ENCODE measurements around the gene SGCD.

SGCD gene

GRCh38 chr5:156699147-156699546, 372.2 kb downstream of the SGCD start:
- no peaks in the 10 kb centered on the region for H3K79me2 ChIP-seq
- no peaks in the 10 kb centered on the region for H3K9me3 ChIP-seq (ENCODE audit: control insufficient read depth, low read length)
- peaks cover 5% of the 10 kb centered on the region for H3K4me1 ChIP-seq
- H3K27ac ChIP-seq = no peak overlapping the region
- no peak overlapping the region for H2AFZ ChIP-seq
- TF ChIP-seq, protein P1, sequence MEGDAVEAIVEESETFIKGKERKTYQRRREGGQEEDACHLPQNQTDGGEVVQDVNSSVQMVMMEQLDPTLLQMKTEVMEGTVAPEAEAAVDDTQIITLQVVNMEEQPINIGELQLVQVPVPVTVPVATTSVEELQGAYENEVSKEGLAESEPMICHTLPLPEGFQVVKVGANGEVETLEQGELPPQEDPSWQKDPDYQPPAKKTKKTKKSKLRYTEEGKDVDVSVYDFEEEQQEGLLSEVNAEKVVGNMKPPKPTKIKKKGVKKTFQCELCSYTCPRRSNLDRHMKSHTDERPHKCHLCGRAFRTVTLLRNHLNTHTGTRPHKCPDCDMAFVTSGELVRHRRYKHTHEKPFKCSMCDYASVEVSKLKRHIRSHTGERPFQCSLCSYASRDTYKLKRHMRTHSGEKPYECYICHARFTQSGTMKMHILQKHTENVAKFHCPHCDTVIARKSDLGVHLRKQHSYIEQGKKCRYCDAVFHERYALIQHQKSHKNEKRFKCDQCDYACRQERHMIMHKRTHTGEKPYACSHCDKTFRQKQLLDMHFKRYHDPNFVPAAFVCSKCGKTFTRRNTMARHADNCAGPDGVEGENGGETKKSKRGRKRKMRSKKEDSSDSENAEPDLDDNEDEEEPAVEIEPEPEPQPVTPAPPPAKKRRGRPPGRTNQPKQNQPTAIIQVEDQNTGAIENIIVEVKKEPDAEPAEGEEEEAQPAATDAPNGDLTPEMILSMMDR (IDR thresholded peaks at IDR 0.05) = no peak
- H3K4me2 ChIP-seq (ENCODE audit: low read length) = no peak overlapping the region
- H3K9ac ChIP-seq = no peak overlapping the region
- H3K36me3 ChIP-seq (ENCODE audit: control insufficient read depth, insufficient read depth, low read length) = no peaks in the 10 kb centered on the region
- no peaks in the 10 kb centered on the region for H3K27me3 ChIP-seq (ENCODE audit: control insufficient read depth, insufficient read depth, low read length)
- no peak overlapping the region for H3K4me3 ChIP-seq (ENCODE audit: low read depth, low read length)

GRCh38 chr5:156704139-156704538, 377.2 kb downstream of the SGCD start:
- TF ChIP-seq, protein P1 (IDR thresholded peaks at IDR 0.05) = no peak
- Histone ChIP-seq H3K4me2 (ENCODE audit: low read length) (no peak overlapping the region), H3K27ac (no peak overlapping the region), H3K9me3 (ENCODE audit: control insufficient read depth, low read length) (no peaks in the 10 kb centered on the region), H3K9ac (no peak overlapping the region), H3K27me3 (ENCODE audit: control insufficient read depth, insufficient read depth, low read length) (no peaks in the 10 kb centered on the region), H3K36me3 (ENCODE audit: control insufficient read depth, insufficient read depth, low read length) (no peaks in the 10 kb centered on the region), H3K4me3 (ENCODE audit: low read depth, low read length) (no peak overlapping the region), H3K4me1 (peaks cover 5% of the 10 kb centered on the region), H3K79me2 (no peaks in the 10 kb centered on the region), H2AFZ (no peak overlapping the region)

- Histone ChIP-seq H3K9me3 (ENCODE audit: control insufficient read depth, low read length) (no peaks in the 10 kb centered on the region), H2AFZ (no peak overlapping the region), H3K36me3 (ENCODE audit: control insufficient read depth, insufficient read depth, low read length) (no peaks in the 10 kb centered on the region), H3K27ac (no peak overlapping the region), H3K27me3 (ENCODE audit: control insufficient read depth, insufficient read depth, low read length) (no peaks in the 10 kb centered on the region), H3K9ac (no peak overlapping the region), H3K79me2 (no peaks in the 10 kb centered on the region), H3K4me1 (peaks cover 5% of the 10 kb centered on the region), H3K4me2 (ENCODE audit: low read length) (no peak overlapping the region), H3K4me3 (ENCODE audit: low read depth, low read length) (no peak overlapping the region)
- TF ChIP-seq, protein P1 (IDR thresholded peaks at IDR 0.05) = no peak
Measured at GRCh38 chr5:156706631-156707030, 379.7 kb downstream of the SGCD start.

- Histone ChIP-seq H3K4me2 (ENCODE audit: low read length) (no peak overlapping the region), H3K27ac (no peak overlapping the region), H3K79me2 (no peaks in the 10 kb centered on the region), H3K27me3 (ENCODE audit: control insufficient read depth, insufficient read depth, low read length) (no peaks in the 10 kb centered on the region), H3K4me3 (ENCODE audit: low read depth, low read length) (no peak overlapping the region), H3K9ac (no peak overlapping the region), H3K4me1 (no peaks in the 10 kb centered on the region), H3K9me3 (ENCODE audit: control insufficient read depth, low read length) (no peaks in the 10 kb centered on the region), H3K36me3 (ENCODE audit: control insufficient read depth, insufficient read depth, low read length) (no peaks in the 10 kb centered on the region), H2AFZ (no peak overlapping the region)
- TF ChIP-seq, protein P1 (IDR thresholded peaks at IDR 0.05) = no peak
Measured at GRCh38 chr5:156707750-156708149, 380.8 kb downstream of the SGCD start.

GRCh38 chr5:156715287-156715686, 388.3 kb downstream of the SGCD start:
- H2AFZ ChIP-seq = no peak overlapping the region
- H3K27ac ChIP-seq = no peak overlapping the region
- H3K36me3 ChIP-seq (ENCODE audit: control insufficient read depth, insufficient read depth, low read length) = no peaks in the 10 kb centered on the region
- H3K4me3 ChIP-seq (ENCODE audit: low read depth, low read length) = no peak overlapping the region
- H3K4me1 ChIP-seq = peaks cover 9% of the 10 kb centered on the region
- no peaks in the 10 kb centered on the region for H3K9me3 ChIP-seq (ENCODE audit: control insufficient read depth, low read length)
- H3K27me3 ChIP-seq (ENCODE audit: control insufficient read depth, insufficient read depth, low read length) = no peaks in the 10 kb centered on the region
- TF ChIP-seq, protein P1 (IDR thresholded peaks at IDR 0.05) = no peak
- H3K9ac ChIP-seq = no peak overlapping the region
- H3K79me2 ChIP-seq = peaks cover 4% of the 10 kb centered on the region
- H3K4me2 ChIP-seq (ENCODE audit: low read length) = no peak overlapping the region
